Endothelial cell of umbilical vein (primary cell): ENCODE measurements around the gene HSD3B7. TPM values are rescaled to one million over a fixed set of nuclear protein-coding genes. Genes with fewer than 3 reads are reported as not detected.

Experiments used
- BruUV-seq: library from RNA; stranded (reverse); fragments of 400-500 nt; replicated peaks from 2 replicates; lab custom pipeline; 2021; lab: Mats Ljungman, UMichigan
- CTCF ChIA-PET: fragments of 300-600, 350-600 bp; sonication (Branson Sonifier 250); formaldehyde crosslinking; loops from one replicate; lab custom pipeline; 2021; ENCODE audit warnings: antibody characterized with exemption, inconsistent platforms; lab: Charles Lee
- POLR2A ChIA-PET: fragments of 300-600, 350-600 bp; sonication (Branson Sonifier 250); formaldehyde crosslinking; loops from one replicate; lab custom pipeline; 2021; ENCODE audit warnings: antibody characterized with exemption, inconsistent platforms; lab: Charles Lee
- DNase-seq: peaks from one replicate; pipeline ENCODE4 v3.0.0-alpha.2; 2011; ENCODE audit warnings: low read depth, low spot score
- FAIRE-seq: peaks from 2 replicates; lab custom pipeline; 2011; peaks lifted over from hg19 to GRCh38; lab: Jason Lieb, UNC
- H2AFZ ChIP-seq: 2 replicates; pipeline ENCODE4 v1.6.0; 2012; ENCODE audit warnings: low read depth, low read length, control low read depth, inconsistent platforms
- H3K27ac ChIP-seq: 2 replicates; pipeline ENCODE4 v1.5.1; 2011; ENCODE audit warnings: low read depth, mild to moderate bottlenecking, control low read depth, low read length, moderate library complexity; ENCODE audit not compliant: insufficient read depth
- H3K27me3 ChIP-seq, 2 experiments: 2 replicates each; pipeline versions ENCODE4 v1.6.0 to v1.6.1; 2011; ENCODE audit warnings: low read length in 2 of 2, mixed read lengths in 1 of 2; ENCODE audit not compliant: control insufficient read depth in 2 of 2, insufficient read depth in 2 of 2
- H3K36me3 ChIP-seq, 2 experiments: 2 replicates in 1 of 2; 3 replicates in 1 of 2; pipeline ENCODE4 v1.5.1; 2011; ENCODE audit warnings: low read length in 2 of 2, mild to moderate bottlenecking in 1 of 2, moderate library complexity in 1 of 2; ENCODE audit not compliant: control insufficient read depth in 2 of 2, insufficient read depth in 2 of 2; ENCODE audit errors: extremely low read depth in 1 of 2
- H3K4me1 ChIP-seq: 3 replicates; pipeline ENCODE4 v1.5.1; 2011; ENCODE audit warnings: mild to moderate bottlenecking, low read length; ENCODE audit not compliant: control insufficient read depth, insufficient read depth; ENCODE audit errors: extremely low read depth
- H3K4me2 ChIP-seq: 2 replicates; pipeline ENCODE4 v1.6.1; 2011; ENCODE audit warnings: low read length, control low read depth, mixed read lengths; ENCODE audit not compliant: insufficient read depth
- H3K4me3 ChIP-seq, 3 experiments: fragments of 200-600 bp in 1 of 3; sonication (generic), shearing (Covaris generic) in 1 of 3; replicated peaks in 1 of 3; 2 replicates each; pipeline ENCODE4 v1.5.1; 2011 to 2016; ENCODE audit warnings: control low read depth in 3 of 3, low read length in 3 of 3, mild to moderate bottlenecking in 2 of 3, inconsistent platforms in 1 of 3, low read depth in 1 of 3, moderate library complexity in 1 of 3; ENCODE audit not compliant: insufficient read depth in 1 of 3
- H3K79me2 ChIP-seq: 2 replicates; pipeline ENCODE4 v1.6.0; 2012; ENCODE audit warnings: low read length, inconsistent platforms; ENCODE audit not compliant: control insufficient read depth, insufficient read depth
- H3K9ac ChIP-seq: replicated peaks from 2 replicates; pipeline ENCODE3; 2011; ENCODE audit warnings: low read length, control low read depth; ENCODE audit not compliant: insufficient read depth; ENCODE audit errors: extremely low read depth
- H3K9me1 ChIP-seq: replicated peaks from 3 replicates; pipeline ENCODE4 v1.6.0; 2011; ENCODE audit warnings: mild to moderate bottlenecking, low read length; ENCODE audit not compliant: control insufficient read depth, insufficient read depth; ENCODE audit errors: extremely low read depth
- H3K9me3 ChIP-seq: replicated peaks from 2 replicates; pipeline ENCODE4 v1.5.1; 2012; ENCODE audit warnings: low read length, inconsistent platforms; ENCODE audit not compliant: control insufficient read depth, insufficient read depth
- H4K20me1 ChIP-seq: replicated peaks from 2 replicates; pipeline ENCODE3; 2011; ENCODE audit warnings: mild to moderate bottlenecking, low read length; ENCODE audit not compliant: control insufficient read depth, insufficient read depth; ENCODE audit errors: extremely low read depth
- CTCF ChIP-seq, 2 donors: IDR thresholded peaks; 1 replicate in 1 of 2; 2 replicates in 1 of 2; pipeline ENCODE4 v1.5.1; 2011; ENCODE audit warnings: low read length in 2 of 2, mild to moderate bottlenecking in 2 of 2, moderate library complexity in 2 of 2, control low read depth in 1 of 2, inconsistent platforms in 1 of 2, low read depth in 1 of 2; ENCODE audit not compliant: insufficient read depth in 1 of 2; ENCODE audit errors: extremely low read depth in 1 of 2
- EZH2 ChIP-seq: IDR thresholded peaks from 2 replicates; pipeline ENCODE4 v1.6.1; 2012; ENCODE audit warnings: borderline replicate concordance, low read depth, mild to moderate bottlenecking, moderate library complexity, low read length, inconsistent platforms; ENCODE audit not compliant: severe bottlenecking
- FOS ChIP-seq: IDR thresholded peaks from 2 replicates; pipeline ENCODE4 v1.6.1; 2011; ENCODE audit warnings: mild to moderate bottlenecking, low read length, moderate library complexity, borderline replicate concordance; ENCODE audit not compliant: insufficient read depth
- MAX ChIP-seq: IDR thresholded peaks from 2 replicates; pipeline ENCODE4 v1.6.1; 2011; ENCODE audit not compliant: insufficient read depth, insufficient read length
- MYC ChIP-seq: IDR thresholded peaks from one replicate; pipeline ENCODE4 v1.6.1; 2011; ENCODE audit warnings: mild to moderate bottlenecking, low read depth, low read length
- POLR2AphosphoS5 ChIP-seq: IDR thresholded peaks from 2 replicates; pipeline ENCODE4 v1.6.1; 2012; ENCODE audit warnings: low read depth, mild to moderate bottlenecking, control low read depth, low read length, moderate library complexity; ENCODE audit not compliant: insufficient read depth
- dilution Hi-C: fragments of 300-500 bp; cut with MboI; formaldehyde crosslinking; loops from one replicate; pipeline ENCODE4 v1.15.0; 2019; ENCODE audit warnings: low sequenced_read_pairs; ENCODE audit not compliant: extremely low pct_ligation_motif_present
- intact Hi-C: fragments of 100-400 bp; cut with micrococcal nuclease; formaldehyde crosslinking; loops from one replicate; pipeline ENCODE4 v1.10.0; 2022
- polyA plus RNA-seq, 4 experiments: library from polyadenylated mRNA; depleted of rRNA in 3 of 4; stranded (reverse) in 3 of 4; unstranded in 1 of 4; fragments of >200 nt; gene quantifications; 2 replicates each; pipeline versions ENCODE4 v1.2.1 to v1.2.3, GENCODE V29; 2011 to 2012; ENCODE audit warnings: missing spikeins in 1 of 4
- total RNA-seq: library from RNA; stranded (reverse); gene quantifications from 2 replicates; pipeline ENCODE4 v1.2.3, GENCODE V29; 2021

HSD3B7 gene
- total and polyA plus RNA-seq, 2 donors (not counting 3 experiments of a cell fraction or from before 2014, with no cell fraction given): 3.5 to 4.8 TPM

GRCh38 chr16:31006589-31006988, 21.6 kb downstream of the HSD3B7 start:
- no peaks in the 10 kb centered on the region for H3K4me1 ChIP-seq
- DNase-seq (no peak), FAIRE-seq (no peak)
- H3K9ac ChIP-seq: no peak overlapping the region
- peaks cover 17 to 24% of the 10 kb centered on the region in 2 experiments for H3K27me3 ChIP-seq
- no peak overlapping the region for H3K4me3 ChIP-seq
- no peak for TF ChIP-seq MAX
- TF ChIP-seq CTCF (IDR thresholded peaks at IDR 0.05; ENCODE audit: extremely low read depth in 1 of 2, insufficient read depth in 1 of 2, low read depth in 1 of 2, low read length in 2 of 2): no peak
- TF ChIP-seq MYC: no peak
- TF ChIP-seq EZH2: no peak
- TF ChIP-seq FOS: no peak
- TF ChIP-seq POLR2AphosphoS5: no peak
- no peak overlapping the region for H2AFZ ChIP-seq
- intact Hi-C loops (no loop called here), dilution Hi-C loops (no loop called here)
- H3K9me1 ChIP-seq: no peaks in the 10 kb centered on the region
- ChIA-PET CTCF (interaction anchor here (1.0 to 1.1 kb wide), 2 partner anchors 17 to 22 kb away, joined by 3 to 5 read pairs; partner anchors contain the start of gene HSD3B7), POLR2A (no interaction called here)
- no peaks in the 10 kb centered on the region for H4K20me1 ChIP-seq
- H3K9me3 ChIP-seq: no peaks in the 10 kb centered on the region
- BruUV-seq: no TSS peak
- H3K27ac ChIP-seq: no peak overlapping the region
- no peak overlapping the region for H3K4me2 ChIP-seq
- H3K79me2 ChIP-seq: no peaks in the 10 kb centered on the region
- H3K36me3 ChIP-seq: no peaks in the 10 kb centered on the region
